Measurements from ENCODE around the gene IKBIP. TPM values are rescaled to one million over a fixed set of nuclear protein-coding genes. Genes with fewer than 3 reads are reported as not detected.

The IKBIP gene
- total RNA-seq, 1 experiment from 2014 or later: 14.5 TPM

DNA sequence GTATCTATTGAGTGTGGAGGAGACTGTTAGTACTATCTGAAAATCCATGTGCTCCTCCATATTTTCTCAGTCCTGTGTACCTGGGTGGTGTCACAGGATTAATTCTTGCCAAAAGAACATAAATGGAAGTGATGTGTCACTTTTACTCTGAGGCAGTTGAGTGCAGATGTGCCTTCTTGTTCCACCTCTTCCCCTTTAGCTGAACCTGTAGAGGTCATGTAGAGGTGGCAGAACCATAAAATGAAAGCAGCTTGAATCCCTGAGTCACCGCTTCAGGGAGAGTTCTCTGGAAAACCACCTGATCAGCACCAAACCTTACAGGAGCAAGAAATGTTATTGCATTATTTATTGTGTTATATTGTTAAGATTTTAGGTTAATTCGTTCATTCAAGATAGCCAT lies 65.8 kb downstream of the IKBIP start:
- no peaks in the 10 kb centered on the region for H4K20me1 ChIP-seq (ENCODE audit: insufficient read depth)
- peak overlapping the region in 1 of 2 experiments; percentile 27; a peak in 2 of 4 replicates for H3K4me3 ChIP-seq (replicated peaks in 1 of 2; ENCODE audit: low read depth in 1 of 2, low read length in 2 of 2)
- peak overlapping the region; percentile 76 for H2AFZ ChIP-seq (ENCODE audit: low read depth, low read length, poor library complexity, severe bottlenecking)
- DNase-seq (ENCODE audit: low read depth, low spot score) (peak; percentile 51), ATAC-seq (peak; percentile 83)
- H3K9me2 ChIP-seq (ENCODE audit: insufficient read depth): no peaks in the 10 kb centered on the region
- H3K4me1 ChIP-seq (ENCODE audit: control insufficient read depth in 1 of 2, insufficient read depth in 2 of 2, low read length in 2 of 2): peaks cover 21 to 49% of the 10 kb centered on the region in 2 experiments
- no peaks in the 10 kb centered on the region for H3K36me3 ChIP-seq (ENCODE audit: control insufficient read depth in 1 of 2, insufficient read depth in 2 of 2, low read length in 2 of 2)
- ChIA-PET CTCF (interaction anchor here (1.5 kb wide), 1 partner anchor 13 kb away, joined by 11 read pairs; no protein-coding TSS in a partner anchor), RAD21 (ENCODE audit: low non-redundant PET in 1 of 2, low total read pairs in 2 of 2, uncharacterized antibody in 2 of 2, unreplicated experiment in 2 of 2) (no interaction called here), POLR2A (interaction anchor here (1.2 kb wide), 1 partner anchor 12 kb away, joined by 4 read pairs; no protein-coding TSS in a partner anchor)
- no peaks in the 10 kb centered on the region for H3K27me3 ChIP-seq (ENCODE audit: insufficient read depth, low read length)
- H3K9me3 ChIP-seq (ENCODE audit: control insufficient read depth in 1 of 2, insufficient read depth in 1 of 2, low read depth in 1 of 2, low read length in 2 of 2): no peaks in the 10 kb centered on the region
- H3K27ac ChIP-seq (ENCODE audit: low read depth, low read length): peak overlapping the region; percentile 43; the same call in 1 of the 2 replicates
- H3K4me2 ChIP-seq (ENCODE audit: low read length): peak overlapping the region; percentile 77
- intact Hi-C loops (cut with micrococcal nuclease): no loop called here
- no peaks in the 10 kb centered on the region for H3K79me2 ChIP-seq (ENCODE audit: insufficient read depth, low read length)
- BruUV-seq (replicated peaks): no TSS peak
- H3K9ac ChIP-seq (ENCODE audit: low read length): peak overlapping the region; percentile 34
- TF ChIP-seq, protein P1, sequence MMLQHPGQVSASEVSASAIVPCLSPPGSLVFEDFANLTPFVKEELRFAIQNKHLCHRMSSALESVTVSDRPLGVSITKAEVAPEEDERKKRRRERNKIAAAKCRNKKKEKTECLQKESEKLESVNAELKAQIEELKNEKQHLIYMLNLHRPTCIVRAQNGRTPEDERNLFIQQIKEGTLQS (IDR thresholded peaks at IDR 0.05): no peak
- TF ChIP-seq, protein P2, sequence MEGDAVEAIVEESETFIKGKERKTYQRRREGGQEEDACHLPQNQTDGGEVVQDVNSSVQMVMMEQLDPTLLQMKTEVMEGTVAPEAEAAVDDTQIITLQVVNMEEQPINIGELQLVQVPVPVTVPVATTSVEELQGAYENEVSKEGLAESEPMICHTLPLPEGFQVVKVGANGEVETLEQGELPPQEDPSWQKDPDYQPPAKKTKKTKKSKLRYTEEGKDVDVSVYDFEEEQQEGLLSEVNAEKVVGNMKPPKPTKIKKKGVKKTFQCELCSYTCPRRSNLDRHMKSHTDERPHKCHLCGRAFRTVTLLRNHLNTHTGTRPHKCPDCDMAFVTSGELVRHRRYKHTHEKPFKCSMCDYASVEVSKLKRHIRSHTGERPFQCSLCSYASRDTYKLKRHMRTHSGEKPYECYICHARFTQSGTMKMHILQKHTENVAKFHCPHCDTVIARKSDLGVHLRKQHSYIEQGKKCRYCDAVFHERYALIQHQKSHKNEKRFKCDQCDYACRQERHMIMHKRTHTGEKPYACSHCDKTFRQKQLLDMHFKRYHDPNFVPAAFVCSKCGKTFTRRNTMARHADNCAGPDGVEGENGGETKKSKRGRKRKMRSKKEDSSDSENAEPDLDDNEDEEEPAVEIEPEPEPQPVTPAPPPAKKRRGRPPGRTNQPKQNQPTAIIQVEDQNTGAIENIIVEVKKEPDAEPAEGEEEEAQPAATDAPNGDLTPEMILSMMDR (IDR thresholded peaks at IDR 0.05 in 2 of 3, conservative IDR thresholded peaks at IDR 0.05 in 1 of 3; ENCODE audit: borderline replicate concordance in 1 of 3, insufficient read depth in 1 of 3, low read depth in 2 of 3, low read length in 2 of 3): no peak
- TF ChIP-seq EGR1 (IDR thresholded peaks at IDR 0.05; ENCODE audit: low read depth) (no peak), TCF7L2 (IDR thresholded peaks at IDR 0.05; ENCODE audit: borderline replicate concordance, extremely low read depth, insufficient read depth, insufficient read length) (no peak), SRF (IDR thresholded peaks at IDR 0.05; ENCODE audit: low read depth) (no peak), FOSL1 (IDR thresholded peaks at IDR 0.05; ENCODE audit: low read depth) (no peak), SIN3A (IDR thresholded peaks at IDR 0.05; ENCODE audit: low read depth) (no peak), CEBPB (IDR thresholded peaks at IDR 0.05; ENCODE audit: low read depth) (no peak), YY1 (IDR thresholded peaks at IDR 0.05; ENCODE audit: extremely low read depth, insufficient replicate concordance, low read depth, low read length) (no peak), POLR2AphosphoS5 (IDR thresholded peaks at IDR 0.05; ENCODE audit: low read depth, low read length) (no peak), ELF1 (IDR thresholded peaks at IDR 0.05; ENCODE audit: borderline replicate concordance, low read depth) (no peak), SP1 (IDR thresholded peaks at IDR 0.05; ENCODE audit: low read depth) (peak; percentile 36), ZNF274 (IDR thresholded peaks at IDR 0.05; ENCODE audit: low read depth, low read length) (no peak), RAD21 (IDR thresholded peaks at IDR 0.05; ENCODE audit: low read depth) (0 out of 2 replicates have a peak, but pooled peaks have one; percentile 6), CBX3 (IDR thresholded peaks at IDR 0.05; ENCODE audit: low read depth) (no peak), EZH2phosphoT487 (IDR thresholded peaks at IDR 0.05; ENCODE audit: borderline replicate concordance) (no peak), ZFX (IDR thresholded peaks at IDR 0.05) (no peak), EZH2 (IDR thresholded peaks at IDR 0.05) (no peak)
- TF ChIP-seq, protein P3, sequence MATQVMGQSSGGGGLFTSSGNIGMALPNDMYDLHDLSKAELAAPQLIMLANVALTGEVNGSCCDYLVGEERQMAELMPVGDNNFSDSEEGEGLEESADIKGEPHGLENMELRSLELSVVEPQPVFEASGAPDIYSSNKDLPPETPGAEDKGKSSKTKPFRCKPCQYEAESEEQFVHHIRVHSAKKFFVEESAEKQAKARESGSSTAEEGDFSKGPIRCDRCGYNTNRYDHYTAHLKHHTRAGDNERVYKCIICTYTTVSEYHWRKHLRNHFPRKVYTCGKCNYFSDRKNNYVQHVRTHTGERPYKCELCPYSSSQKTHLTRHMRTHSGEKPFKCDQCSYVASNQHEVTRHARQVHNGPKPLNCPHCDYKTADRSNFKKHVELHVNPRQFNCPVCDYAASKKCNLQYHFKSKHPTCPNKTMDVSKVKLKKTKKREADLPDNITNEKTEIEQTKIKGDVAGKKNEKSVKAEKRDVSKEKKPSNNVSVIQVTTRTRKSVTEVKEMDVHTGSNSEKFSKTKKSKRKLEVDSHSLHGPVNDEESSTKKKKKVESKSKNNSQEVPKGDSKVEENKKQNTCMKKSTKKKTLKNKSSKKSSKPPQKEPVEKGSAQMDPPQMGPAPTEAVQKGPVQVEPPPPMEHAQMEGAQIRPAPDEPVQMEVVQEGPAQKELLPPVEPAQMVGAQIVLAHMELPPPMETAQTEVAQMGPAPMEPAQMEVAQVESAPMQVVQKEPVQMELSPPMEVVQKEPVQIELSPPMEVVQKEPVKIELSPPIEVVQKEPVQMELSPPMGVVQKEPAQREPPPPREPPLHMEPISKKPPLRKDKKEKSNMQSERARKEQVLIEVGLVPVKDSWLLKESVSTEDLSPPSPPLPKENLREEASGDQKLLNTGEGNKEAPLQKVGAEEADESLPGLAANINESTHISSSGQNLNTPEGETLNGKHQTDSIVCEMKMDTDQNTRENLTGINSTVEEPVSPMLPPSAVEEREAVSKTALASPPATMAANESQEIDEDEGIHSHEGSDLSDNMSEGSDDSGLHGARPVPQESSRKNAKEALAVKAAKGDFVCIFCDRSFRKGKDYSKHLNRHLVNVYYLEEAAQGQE (IDR thresholded peaks at IDR 0.05; ENCODE audit: low read depth): no peak
- TF ChIP-seq, protein P4, sequence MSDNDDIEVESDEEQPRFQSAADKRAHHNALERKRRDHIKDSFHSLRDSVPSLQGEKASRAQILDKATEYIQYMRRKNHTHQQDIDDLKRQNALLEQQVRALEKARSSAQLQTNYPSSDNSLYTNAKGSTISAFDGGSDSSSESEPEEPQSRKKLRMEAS (IDR thresholded peaks at IDR 0.05): peak; percentile 27; the same call in 1 of the 2 replicates
- TF ChIP-seq, protein P5, sequence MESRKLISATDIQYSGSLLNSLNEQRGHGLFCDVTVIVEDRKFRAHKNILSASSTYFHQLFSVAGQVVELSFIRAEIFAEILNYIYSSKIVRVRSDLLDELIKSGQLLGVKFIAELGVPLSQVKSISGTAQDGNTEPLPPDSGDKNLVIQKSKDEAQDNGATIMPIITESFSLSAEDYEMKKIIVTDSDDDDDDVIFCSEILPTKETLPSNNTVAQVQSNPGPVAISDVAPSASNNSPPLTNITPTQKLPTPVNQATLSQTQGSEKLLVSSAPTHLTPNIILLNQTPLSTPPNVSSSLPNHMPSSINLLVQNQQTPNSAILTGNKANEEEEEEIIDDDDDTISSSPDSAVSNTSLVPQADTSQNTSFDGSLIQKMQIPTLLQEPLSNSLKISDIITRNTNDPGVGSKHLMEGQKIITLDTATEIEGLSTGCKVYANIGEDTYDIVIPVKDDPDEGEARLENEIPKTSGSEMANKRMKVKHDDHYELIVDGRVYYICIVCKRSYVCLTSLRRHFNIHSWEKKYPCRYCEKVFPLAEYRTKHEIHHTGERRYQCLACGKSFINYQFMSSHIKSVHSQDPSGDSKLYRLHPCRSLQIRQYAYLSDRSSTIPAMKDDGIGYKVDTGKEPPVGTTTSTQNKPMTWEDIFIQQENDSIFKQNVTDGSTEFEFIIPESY (IDR thresholded peaks at IDR 0.05; ENCODE audit: extremely low read depth, insufficient replicate concordance, low read length): no peak

Measured in HCT116 (cell line).